Mucosa of rectum (tissue), 2 donors: Measurements from ENCODE around the gene GFER.
A peak's percentile ranks its signal among the peaks of the same experiment; 100 is the strongest.

ENCODE experiments used
- H3K27ac ChIP-seq, 2 donors: one replicate each; pipeline ENCODE4 v1.7.0; 2013; ENCODE audit warnings: inconsistent platforms in 2 of 2, low read depth in 2 of 2, low read length in 2 of 2
- H3K27me3 ChIP-seq, 2 donors: one replicate each; pipeline ENCODE4 v1.7.0; 2013; ENCODE audit warnings: low read length in 2 of 2; ENCODE audit not compliant: control insufficient read depth in 2 of 2, insufficient read depth in 2 of 2
- H3K36me3 ChIP-seq, 2 donors: one replicate each; pipeline ENCODE4 v1.7.0; 2013; ENCODE audit warnings: low read length in 2 of 2; ENCODE audit not compliant: control insufficient read depth in 2 of 2, insufficient read depth in 2 of 2
- H3K4me1 ChIP-seq, 2 donors: one replicate each; pipeline ENCODE4 v1.7.0; 2013; ENCODE audit warnings: low read length in 2 of 2, mild to moderate bottlenecking in 1 of 2; ENCODE audit not compliant: control insufficient read depth in 2 of 2, insufficient read depth in 2 of 2
- H3K4me3 ChIP-seq, 2 donors: one replicate each; pipeline ENCODE4 v1.7.0; 2013; ENCODE audit warnings: low read length in 2 of 2
- H3K9ac ChIP-seq, 2 donors: one replicate each; pipeline ENCODE4 v1.7.0; 2013; ENCODE audit warnings: low read length in 2 of 2, low read depth in 1 of 2, mild to moderate bottlenecking in 1 of 2
- H3K9me3 ChIP-seq, 2 donors: one replicate each; pipeline ENCODE4 v1.7.0; 2013; ENCODE audit warnings: low read length in 2 of 2; ENCODE audit not compliant: control insufficient read depth in 2 of 2
- donor health status: healthy.
- donor health status: Normal muscosa, but diverticular disease.

GFER gene

DNA sequence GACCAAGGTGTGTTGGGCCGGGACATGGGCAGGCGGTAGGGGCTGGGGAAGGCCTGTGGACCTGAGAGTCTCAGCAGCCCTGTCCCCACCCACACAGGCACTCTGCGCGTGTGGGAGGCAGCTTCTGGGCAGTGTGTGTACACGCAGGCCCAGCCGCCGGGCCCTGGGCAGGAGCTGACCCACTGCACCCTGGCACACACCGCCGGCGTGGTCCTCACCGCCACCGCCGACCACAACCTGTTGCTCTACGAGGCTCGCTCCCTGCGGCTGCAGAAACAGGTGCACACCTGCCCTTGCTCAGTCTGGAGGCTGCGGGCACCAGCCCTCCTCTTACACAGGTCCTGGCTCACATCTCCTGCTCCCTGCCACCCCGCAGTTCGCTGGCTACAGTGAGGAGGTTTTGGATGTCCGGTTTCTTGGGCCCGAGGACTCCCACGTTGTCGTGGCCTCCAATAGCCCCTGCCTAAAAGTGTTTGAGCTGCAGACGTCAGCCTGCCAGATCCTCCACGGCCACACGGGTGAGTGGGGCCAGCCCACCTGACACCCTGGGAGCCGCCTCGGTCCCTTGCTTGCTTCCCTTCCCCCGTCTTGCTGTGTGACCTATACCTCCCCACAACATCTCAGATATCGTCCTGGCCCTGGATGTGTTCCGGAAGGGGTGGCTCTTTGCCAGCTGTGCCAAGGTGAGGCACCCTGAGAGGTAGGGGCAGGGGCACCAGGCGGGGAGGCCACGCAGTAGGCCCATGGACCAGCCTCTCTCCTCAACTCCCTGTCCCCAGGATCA lies 8.4 kb upstream of the GFER start:
- H3K36me3 ChIP-seq, result peaks cover 37 to 38% of the 10 kb centered on the region in 2 donors

DNA sequence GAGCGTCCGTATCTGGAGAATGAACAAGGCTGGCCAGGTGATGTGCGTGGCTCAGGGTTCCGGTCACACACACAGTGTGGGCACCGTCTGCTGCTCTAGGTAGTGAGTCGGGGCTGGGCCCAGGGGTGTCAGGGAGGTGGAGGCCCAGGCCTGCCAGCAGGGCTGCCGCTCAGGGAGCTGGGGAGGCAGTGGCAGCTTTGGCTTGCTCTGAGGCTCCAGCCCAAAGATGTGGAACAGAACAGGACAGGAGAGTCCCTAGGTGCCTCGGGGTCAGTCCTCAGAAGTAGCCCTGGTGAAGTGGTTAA lies 7.8 kb upstream of the GFER start:
- peaks cover 0 to 8% of the 10 kb centered on the region in 2 donors for H3K27me3 ChIP-seq

More for the DNA sequence above, 8.4 kb upstream of the GFER start:
- H3K4me1 ChIP-seq, result peaks cover 24 to 30% of the 10 kb centered on the region in 2 donors
- peaks cover 0 to 3% of the 10 kb centered on the region in 2 donors for H3K27me3 ChIP-seq
- H3K9ac ChIP-seq, result no peak overlapping the region
- H3K4me3 ChIP-seq, result no peak overlapping the region
- no peak overlapping the region for H3K27ac ChIP-seq
- H3K9me3 ChIP-seq, result no peaks in the 10 kb centered on the region

DNA sequence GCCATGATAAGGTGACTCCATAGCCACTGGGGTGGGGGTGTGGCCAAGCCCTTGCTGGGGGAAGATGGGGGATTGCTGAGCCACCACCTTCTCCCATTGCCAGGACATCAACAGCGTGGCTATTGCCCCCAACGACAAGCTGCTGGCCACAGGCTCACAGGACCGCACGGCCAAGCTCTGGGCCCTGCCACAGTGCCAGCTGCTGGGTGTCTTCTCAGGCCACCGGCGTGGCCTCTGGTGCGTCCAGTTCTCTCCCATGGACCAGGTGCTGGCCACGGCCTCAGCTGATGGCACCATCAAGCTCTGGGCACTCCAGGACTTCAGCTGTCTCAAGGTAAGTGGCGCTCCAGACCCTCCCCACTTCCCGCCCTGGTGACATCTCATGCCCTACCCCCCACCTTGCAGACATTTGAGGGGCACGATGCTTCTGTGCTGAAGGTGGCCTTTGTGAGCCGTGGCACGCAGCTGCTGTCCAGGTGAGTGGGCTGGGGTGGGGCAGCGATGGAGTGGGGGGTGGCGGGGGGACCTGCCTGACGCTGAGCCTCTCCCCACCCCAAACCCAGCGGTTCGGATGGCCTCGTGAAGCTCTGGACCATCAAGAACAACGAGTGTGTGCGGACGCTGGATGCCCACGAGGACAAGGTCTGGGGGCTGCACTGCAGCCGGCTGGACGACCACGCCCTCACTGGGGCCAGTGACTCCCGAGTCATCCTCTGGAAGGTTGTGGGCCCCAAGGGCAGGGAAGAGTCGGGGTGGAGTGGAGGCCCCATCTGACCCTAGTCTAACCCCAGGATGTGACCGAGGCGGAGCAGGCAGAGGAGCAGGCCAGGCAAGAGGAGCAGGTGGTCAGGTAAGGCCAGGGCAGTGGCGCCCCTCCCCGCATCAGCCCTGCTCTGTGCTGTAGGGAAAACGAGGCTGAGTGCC lies 6.8 kb upstream of the GFER start:
- peaks cover 37 to 38% of the 10 kb centered on the region in 2 donors for H3K36me3 ChIP-seq
- no peak overlapping the region for H3K27ac ChIP-seq
- peaks cover 0 to 14% of the 10 kb centered on the region in 2 donors for H3K27me3 ChIP-seq
- no peaks in the 10 kb centered on the region for H3K9me3 ChIP-seq
- no peak overlapping the region for H3K9ac ChIP-seq
- no peak overlapping the region for H3K4me3 ChIP-seq
- peaks cover 32 to 42% of the 10 kb centered on the region in 2 donors for H3K4me1 ChIP-seq

More for the DNA sequence above, 7.8 kb upstream of the GFER start:
- Histone ChIP-seq H3K4me1 (peaks cover 25 to 31% of the 10 kb centered on the region in 2 donors), H3K9me3 (no peaks in the 10 kb centered on the region), H3K4me3 (no peak overlapping the region), H3K27ac (no peak overlapping the region), H3K9ac (no peak overlapping the region), H3K36me3 (peaks cover 37 to 38% of the 10 kb centered on the region in 2 donors)

DNA sequence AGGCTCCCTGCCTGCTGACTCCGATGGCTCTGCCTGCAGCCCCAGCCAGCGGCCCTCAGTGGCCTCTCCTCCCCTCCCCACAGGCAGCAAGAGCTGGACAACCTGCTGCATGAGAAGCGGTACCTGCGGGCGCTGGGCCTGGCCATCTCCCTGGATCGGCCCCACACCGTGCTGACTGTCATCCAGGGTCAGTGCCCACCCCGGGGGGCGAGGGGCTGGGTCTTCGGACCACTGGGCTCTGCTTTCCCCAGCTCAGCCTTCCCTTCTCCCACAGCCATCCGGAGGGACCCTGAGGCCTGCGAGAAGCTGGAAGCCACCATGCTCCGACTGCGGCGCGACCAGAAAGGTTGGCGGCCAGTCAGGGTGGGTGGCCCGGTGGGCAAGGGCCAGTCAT lies 6.1 kb upstream of the GFER start:
- H3K27ac ChIP-seq, result no peak overlapping the region
- peaks cover 32 to 43% of the 10 kb centered on the region in 2 donors for H3K4me1 ChIP-seq
- peaks cover 37 to 38% of the 10 kb centered on the region in 2 donors for H3K36me3 ChIP-seq
- no peaks in the 10 kb centered on the region for H3K9me3 ChIP-seq
- no peak overlapping the region for H3K4me3 ChIP-seq
- peaks cover 0 to 14% of the 10 kb centered on the region in 2 donors for H3K27me3 ChIP-seq
- no peak overlapping the region for H3K9ac ChIP-seq

DNA sequence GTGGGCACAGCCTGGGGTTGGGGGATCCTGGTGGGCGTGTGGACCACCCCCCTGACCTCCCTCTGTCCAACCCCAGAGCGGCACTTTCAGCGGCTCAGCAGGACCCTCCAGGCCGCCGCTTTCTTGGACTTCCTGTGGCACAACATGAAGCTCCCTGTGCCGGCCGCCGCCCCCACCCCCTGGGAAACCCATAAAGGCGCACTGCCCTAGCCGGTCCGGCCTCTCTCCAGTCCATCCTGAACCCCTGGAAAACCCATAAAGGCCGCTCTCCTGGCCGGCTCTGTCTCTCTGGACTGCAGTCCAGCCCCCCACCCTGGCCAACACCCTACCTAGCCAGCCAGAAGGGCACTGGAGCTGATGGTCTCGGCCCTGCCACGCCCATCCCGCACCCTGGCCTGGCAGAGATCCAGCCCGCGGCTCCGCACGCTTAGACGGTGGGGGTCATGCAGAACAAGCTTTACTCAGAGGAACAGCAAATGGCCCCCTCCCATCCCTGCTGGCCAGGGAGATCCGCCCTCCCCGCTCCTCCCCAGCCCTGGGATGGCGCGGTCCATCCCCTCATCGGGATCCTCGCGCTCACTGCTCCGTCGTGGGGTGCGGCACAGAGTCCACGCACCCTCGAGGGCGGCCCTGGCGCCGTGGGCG lies 5.4 kb upstream of the GFER start:
- Histone ChIP-seq H3K27ac (peak overlapping the region; percentile 96 to 98), H3K9ac (peak overlapping the region; percentile 47 to 86), H3K9me3 (no peaks in the 10 kb centered on the region), H3K27me3 (peaks cover 0 to 14% of the 10 kb centered on the region in 2 donors), H3K36me3 (peaks cover 37 to 38% of the 10 kb centered on the region in 2 donors), H3K4me3 (peak overlapping the region; percentile 54 to 61), H3K4me1 (peaks cover 39 to 49% of the 10 kb centered on the region in 2 donors)

DNA sequence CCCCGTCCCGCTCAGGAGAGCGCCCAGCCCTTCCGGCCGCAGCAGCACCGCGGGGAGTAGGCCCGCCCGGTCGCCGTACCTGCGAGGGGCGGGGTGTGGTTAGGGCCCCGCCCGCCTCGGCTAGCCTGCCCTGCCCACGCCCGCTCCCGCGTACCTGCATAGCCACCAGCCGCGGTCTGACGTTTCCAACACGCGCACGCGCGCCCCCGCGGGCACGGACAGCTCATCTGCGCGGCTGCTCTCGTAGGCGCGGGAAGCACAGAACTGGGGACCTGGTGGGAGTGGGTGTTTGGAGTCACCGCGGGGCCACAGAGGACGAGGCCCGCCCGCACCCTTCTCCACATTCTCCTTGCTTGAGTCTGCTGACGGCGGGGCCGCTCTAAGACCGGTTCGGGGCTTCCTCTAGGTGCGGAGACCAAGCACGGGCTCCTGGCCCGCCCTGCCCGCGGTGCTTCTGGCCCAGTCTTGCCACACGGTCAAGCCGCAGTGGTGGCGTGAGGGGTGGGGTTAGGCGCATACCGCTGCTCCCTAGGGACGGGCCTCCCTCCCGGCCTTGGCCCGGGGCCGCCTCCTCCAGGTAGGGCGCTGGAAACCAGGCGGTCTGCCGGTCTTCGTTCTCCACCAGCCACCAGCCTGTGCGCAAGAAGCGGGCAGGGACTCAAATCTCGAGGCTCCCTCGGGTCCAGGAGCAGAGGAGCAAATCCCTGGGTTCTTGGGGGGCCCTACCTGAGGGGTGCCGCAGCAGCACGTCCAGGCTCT lies 4.5 kb upstream of the GFER start:
- Histone ChIP-seq H3K9me3 (no peaks in the 10 kb centered on the region), H3K27ac (peak overlapping the region; percentile 96 to 98), H3K9ac (peak overlapping the region; percentile 70 to 86), H3K4me3 (peak overlapping the region; percentile 57 to 61), H3K4me1 (peaks cover 40 to 50% of the 10 kb centered on the region in 2 donors), H3K27me3 (peaks cover 0 to 14% of the 10 kb centered on the region in 2 donors), H3K36me3 (peaks cover 35 to 36% of the 10 kb centered on the region in 2 donors)

DNA sequence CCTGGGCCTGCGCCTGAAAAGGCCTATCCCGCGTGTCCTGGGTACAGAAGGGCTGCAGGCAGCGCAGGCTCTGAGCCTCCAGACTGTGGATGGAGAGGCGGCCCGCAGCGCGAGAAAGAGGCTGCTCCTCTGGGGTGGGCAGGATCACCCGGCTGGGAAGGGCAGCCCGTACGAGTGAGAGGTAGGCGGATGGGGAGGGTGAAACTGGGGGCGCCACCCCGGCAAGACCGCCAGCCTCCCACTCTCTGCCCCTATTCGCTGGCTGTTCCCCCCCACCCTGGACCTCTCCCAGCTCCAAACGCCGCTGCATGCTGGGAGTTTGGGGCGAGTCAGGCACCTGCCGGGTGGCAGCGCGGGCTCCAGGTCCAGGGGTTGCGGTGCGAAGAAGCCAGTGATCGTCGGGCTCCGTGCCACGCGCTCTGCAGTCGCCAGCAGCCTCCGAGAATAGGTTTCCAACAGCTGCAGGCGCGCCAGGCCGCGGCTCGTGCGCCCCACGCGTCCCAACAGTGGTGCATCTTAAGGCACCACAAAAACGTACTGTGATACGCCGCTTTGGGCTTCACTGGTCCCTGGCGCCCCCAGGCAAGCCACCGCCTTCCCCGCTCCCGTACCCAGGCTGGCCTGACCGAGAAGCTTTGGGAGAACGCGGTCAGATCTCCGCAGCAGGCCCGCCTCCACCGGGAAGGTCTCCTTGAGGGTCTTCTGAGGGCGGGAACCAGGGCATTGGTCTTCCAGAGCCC lies 3.8 kb upstream of the GFER start:
- Histone ChIP-seq H3K9ac (peak overlapping the region; percentile 70 to 86), H3K4me3 (peak overlapping the region; percentile 57 to 61), H3K27me3 (peaks cover 0 to 14% of the 10 kb centered on the region in 2 donors), H3K36me3 (peaks cover 28 to 29% of the 10 kb centered on the region in 2 donors), H3K4me1 (peaks cover 46 to 56% of the 10 kb centered on the region in 2 donors), H3K27ac (peak overlapping the region; percentile 96 to 98), H3K9me3 (no peaks in the 10 kb centered on the region)

DNA sequence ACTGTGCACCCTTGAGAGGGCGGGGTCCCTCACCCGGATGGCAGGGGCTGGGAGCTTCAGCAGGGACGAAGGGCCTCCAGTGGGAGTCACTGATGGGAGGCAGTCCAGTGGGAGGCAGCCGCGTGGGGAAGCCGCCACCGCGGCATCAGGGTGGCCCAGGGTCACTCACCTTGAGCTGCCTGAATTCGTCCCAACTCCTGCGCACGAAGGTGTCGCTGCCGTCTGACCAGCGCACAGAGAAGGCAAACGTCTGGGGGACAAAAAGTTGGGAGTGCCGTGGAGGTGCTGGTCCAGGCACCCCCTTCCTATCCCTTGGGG lies 3.3 kb upstream of the GFER start:
- peaks cover 0 to 14% of the 10 kb centered on the region in 2 donors for H3K27me3 ChIP-seq
- peak overlapping the region; percentile 96 to 98 for H3K27ac ChIP-seq
- no peaks in the 10 kb centered on the region for H3K9me3 ChIP-seq
- peaks cover 51 to 61% of the 10 kb centered on the region in 2 donors for H3K4me1 ChIP-seq
- H3K4me3 ChIP-seq, result peak overlapping the region; percentile 57 to 61
- peaks cover 24% of the 10 kb centered on the region in 2 donors for H3K36me3 ChIP-seq
- peak overlapping the region; percentile 66 to 86 for H3K9ac ChIP-seq

DNA sequence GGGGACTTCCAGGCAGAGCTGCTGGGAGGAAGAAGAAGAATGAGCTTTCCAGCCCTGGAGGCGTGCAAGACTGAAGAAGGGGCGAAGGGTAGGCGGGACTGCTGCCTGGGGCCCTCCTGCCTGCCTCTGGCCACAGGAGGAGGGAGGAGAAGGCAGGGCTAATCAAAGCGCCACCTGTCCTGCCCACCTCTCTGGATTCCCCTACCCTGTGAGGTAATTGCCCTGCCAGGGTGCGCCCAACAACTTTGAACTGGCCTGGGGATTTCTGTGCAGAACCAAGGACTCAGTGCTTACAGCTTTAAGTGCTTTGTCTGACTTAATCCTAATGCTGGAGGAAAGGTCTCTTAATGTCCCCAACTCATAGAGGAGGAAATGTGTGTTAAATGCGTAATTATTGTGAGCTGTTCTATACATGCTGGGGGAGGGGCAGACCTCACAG lies 2.6 kb upstream of the GFER start, which contains the start of gene NOXO1:
TSS of gene NOXO1 (minus strand) at position 72 of the 439 bp plus-strand sequence. CDS start 290 bp downstream, outside the sequence.
- Histone ChIP-seq H3K36me3 (peaks cover 24% of the 10 kb centered on the region in 2 donors), H3K9me3 (no peaks in the 10 kb centered on the region), H3K4me1 (peaks cover 58 to 68% of the 10 kb centered on the region in 2 donors), H3K9ac (peak within 1 kb of the TSS; percentile 66 to 86), H3K27ac (peak within 1 kb of the TSS; percentile 96 to 98), H3K27me3 (peaks cover 0 to 14% of the 10 kb centered on the region in 2 donors), H3K4me3 (peak within 1 kb of the TSS; percentile 57 to 61)
